GM12864 (cell line): ENCODE data around the gene SHISAL1.

Experiments
- DNase-seq: peaks from one replicate; pipeline ENCODE4 v3.0.0-alpha.2; 2011; ENCODE audit warnings: low read depth
- H3K4me3 ChIP-seq: 2 replicates; pipeline ENCODE4 v1.5.1; 2011; ENCODE audit warnings: mild to moderate bottlenecking, low read depth, low read length, control low read depth
- TF ChIP-seq, protein P1 (sequence below): IDR thresholded peaks from 2 replicates; pipeline ENCODE4 v1.5.1; 2011; ENCODE audit warnings: low read depth, mild to moderate bottlenecking, moderate library complexity, low read length, control low read depth, inconsistent platforms; ENCODE audit errors: missing control alignments

SHISAL1 gene

DNA sequence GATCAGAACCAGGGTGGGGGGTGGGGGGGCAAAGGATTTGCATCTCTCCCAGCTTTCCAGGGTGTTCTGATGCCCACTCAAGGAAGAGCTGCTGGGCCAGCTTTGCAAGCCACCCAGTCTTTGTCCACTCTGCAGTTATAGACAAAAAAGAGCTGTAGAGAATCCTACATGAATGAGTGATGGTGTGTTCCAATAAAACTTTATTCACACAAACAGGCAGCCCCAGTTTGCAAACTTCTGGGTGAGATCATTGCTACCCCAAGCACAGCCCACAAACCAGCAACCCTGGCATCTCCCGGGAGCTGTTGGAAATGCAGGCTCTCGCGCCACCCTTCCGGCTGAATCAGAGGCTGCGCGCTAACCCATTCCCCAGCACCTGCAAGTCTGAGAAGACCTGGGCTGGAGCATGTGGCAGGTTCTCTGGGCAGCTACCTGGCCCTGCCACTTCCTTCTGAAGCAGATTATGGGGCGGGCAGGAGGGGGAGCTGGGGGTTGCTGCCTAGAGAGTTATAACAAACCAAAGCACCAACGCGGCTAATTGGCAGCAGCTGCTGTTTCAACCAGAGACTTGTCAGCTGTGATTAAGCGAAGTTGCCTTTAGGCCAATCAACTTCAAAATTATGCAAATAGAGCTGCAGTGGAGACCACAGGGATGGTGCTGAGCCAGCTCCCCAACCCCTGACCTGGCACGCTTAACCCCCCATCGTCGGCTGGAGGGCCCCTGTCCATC, 3.8 kb upstream of the SHISAL1 start:
- TF ChIP-seq, protein P1, sequence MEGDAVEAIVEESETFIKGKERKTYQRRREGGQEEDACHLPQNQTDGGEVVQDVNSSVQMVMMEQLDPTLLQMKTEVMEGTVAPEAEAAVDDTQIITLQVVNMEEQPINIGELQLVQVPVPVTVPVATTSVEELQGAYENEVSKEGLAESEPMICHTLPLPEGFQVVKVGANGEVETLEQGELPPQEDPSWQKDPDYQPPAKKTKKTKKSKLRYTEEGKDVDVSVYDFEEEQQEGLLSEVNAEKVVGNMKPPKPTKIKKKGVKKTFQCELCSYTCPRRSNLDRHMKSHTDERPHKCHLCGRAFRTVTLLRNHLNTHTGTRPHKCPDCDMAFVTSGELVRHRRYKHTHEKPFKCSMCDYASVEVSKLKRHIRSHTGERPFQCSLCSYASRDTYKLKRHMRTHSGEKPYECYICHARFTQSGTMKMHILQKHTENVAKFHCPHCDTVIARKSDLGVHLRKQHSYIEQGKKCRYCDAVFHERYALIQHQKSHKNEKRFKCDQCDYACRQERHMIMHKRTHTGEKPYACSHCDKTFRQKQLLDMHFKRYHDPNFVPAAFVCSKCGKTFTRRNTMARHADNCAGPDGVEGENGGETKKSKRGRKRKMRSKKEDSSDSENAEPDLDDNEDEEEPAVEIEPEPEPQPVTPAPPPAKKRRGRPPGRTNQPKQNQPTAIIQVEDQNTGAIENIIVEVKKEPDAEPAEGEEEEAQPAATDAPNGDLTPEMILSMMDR = no peak
- DNase-seq = no peak
- no peak overlapping the region for H3K4me3 ChIP-seq

DNA sequence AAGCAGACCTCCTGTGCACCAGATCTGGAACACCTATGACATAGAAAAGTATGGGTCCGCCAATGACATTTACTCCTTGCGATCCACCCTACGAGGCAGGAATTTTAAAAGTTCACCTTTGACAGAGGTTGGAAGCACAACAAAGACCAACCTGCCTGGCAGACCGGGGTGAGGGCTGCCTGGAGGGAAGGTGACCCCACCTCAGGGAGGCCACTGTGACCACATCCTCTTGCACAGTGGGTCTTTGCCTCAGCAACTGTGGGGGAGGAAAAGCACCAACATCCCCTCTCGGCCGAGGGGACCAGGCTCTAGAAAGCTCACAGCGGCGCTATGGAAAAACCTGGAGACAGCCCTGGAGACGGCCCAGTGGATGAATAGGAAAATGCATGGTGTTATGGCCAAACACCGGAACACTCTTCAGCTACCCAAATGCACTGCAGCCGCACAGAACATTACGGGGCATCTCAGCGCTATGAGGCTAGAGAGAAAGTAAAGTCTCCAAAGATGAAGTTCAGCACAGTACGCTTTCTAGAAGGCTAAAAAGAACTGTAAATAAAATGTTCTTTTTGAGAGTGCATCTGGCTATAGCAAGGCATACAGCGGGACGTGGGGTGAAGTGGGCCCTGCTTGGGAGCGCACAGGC, 1.8 kb upstream of the SHISAL1 start:
- no peak overlapping the region for H3K4me3 ChIP-seq
- TF ChIP-seq, protein P1 = no peak
- no peak for DNase-seq

DNA sequence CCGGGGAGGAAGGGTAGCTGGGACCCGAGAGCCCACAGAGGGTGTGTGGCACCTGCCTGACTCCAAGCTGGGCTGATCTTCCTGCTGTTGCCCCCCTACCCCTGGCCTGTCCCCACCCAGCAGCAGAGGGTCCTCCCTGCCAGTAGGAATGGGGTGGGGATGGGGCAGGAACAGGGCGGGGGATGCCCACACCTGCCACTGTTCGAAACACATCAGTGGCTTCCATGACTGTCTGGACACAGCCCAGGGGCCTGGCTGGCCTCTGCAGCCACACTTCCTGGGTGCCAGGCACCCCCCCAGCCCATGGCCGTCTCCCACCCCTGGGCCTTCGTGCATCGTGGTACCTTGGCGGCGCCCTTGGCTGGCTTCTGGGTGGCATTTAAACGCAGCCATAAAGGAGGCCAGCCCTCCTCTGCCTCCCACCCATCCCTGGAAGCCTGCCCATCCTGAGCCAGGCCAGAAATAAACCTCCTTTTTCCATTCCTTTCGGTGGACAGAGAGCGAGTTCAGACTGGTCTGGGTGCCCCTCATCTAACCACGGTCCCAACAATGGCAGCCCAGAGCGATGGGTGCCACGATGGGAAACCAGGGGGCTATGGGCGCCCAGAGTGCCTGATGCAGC, 745 bp upstream of the SHISAL1 start:
- TF ChIP-seq, protein P1 = no peak
- no peak overlapping the region for H3K4me3 ChIP-seq
- no peak for DNase-seq

DNA sequence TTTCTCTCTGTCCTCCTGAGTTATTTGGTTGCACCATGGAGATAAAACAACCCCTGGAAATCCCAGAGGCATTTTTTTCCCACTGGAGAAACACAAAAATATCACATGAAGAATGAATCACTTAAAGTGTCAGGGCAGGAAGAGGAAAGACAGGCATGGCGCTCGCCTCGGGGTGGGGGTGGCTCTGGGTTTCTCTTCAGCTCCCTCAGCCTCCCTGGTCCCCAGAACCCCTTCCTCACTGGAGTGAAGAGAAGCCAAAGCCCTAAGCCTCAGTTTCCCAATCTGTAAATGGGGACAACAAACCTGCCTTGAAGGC, 938 bp downstream of the SHISAL1 start:
- H3K4me3 ChIP-seq = no peak overlapping the region
- DNase-seq = no peak
- TF ChIP-seq, protein P1 = no peak

DNA sequence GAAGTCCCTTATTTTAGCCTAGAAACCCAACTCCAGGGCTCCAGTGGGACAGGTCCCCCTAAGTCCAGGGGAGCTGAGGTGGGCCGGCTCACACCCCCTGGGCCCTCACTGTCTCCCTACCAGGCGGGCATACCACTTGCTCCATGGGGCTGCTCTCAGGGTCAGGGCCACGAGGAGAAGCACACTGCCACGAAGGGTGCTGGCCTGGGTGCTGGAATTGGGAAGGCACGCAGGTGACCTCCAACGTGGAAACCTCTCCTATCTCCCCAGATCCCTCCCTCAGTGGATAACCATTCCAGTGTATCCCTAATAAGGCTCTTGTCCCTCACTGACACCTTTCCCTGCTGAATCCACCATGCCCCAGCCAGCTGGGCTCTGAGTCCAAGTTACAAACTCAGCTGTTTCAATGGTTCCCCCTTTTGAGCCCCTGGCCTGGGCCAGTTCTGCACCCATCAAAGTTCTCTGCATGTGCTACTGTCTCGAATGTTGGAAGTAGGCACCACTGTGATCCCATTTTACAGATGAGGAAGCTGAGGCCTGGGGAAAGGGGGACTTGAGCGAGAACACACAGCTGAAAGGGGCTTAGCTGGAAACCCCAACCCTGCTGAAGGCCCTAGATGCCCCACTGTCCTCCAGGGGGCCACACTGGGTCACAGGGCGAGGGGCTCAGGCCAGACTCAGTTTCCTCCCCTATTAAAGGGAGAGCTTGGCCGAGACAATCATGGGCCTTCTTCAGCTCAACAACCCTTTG, 1.5 kb downstream of the SHISAL1 start:
- no peak for DNase-seq

DNA sequence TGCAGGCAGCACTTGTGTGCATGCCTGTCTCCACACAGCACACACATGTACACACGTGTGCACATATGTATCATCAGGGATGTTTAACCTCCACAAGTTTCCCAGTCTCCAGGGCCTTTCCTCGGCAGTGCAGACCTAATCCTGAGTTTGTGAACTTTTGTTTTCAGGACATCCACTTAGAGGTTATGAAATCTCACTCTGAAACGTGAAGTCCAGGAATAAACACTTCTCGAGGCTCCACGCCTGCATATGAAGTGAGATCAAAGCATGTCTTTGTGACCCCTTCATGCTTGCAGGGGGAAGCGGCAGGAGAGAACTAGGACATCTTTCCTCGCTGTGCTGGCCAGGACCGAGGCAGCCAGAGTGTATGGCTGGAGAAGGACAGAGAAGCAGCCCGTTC, 3.1 kb downstream of the SHISAL1 start:
- TF ChIP-seq, protein P1 = no peak
- DNase-seq = no peak
- H3K4me3 ChIP-seq = no peak overlapping the region

More for the DNA sequence above, 1.5 kb downstream of the SHISAL1 start:
- H3K4me3 ChIP-seq = no peak overlapping the region
- TF ChIP-seq, protein P1 = peak; percentile 8
